ENCODE data around the gene DNAI2.

The DNAI2 gene

DNA sequence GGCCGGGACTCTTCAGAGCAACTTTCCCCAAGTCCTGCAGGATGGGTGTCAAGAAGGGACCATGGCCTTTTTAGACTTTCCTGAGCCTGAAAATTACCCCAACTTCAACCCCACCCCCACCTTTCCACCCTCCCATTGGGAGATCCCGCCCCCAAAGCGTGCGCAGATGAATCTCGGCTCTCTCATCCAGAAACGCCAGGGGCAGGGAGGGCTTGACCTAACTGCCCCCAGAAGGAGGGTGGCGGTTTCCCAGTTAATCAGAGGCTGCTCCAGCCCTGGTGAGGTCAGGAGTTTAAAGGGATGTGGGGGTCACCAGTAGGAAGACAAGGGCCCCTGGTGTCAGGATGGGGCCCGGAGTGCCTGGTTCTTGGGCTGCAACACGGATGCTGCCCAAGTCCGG is 52.5 kb downstream of the DNAI2 start:
- no peak overlapping the region for H3K27ac ChIP-seq (ENCODE audit: low read depth, low read length, severe bottlenecking)
- H3K36me3 ChIP-seq (ENCODE audit: control insufficient read depth, insufficient read depth, low read length) = no peaks in the 10 kb centered on the region
- H3K4me1 ChIP-seq (ENCODE audit: control insufficient read depth, insufficient read depth, low read length, poor library complexity, severe bottlenecking) = peaks cover 8% of the 10 kb centered on the region
- WGBS, 2 experiments (ENCODE audit: insufficient coverage in 2 of 2) = 20 to 37% methylated on average over 6 to 10 of the region's 10 CpGs
- no peaks in the 10 kb centered on the region for H3K9me3 ChIP-seq (ENCODE audit: control insufficient read depth, low read length)
- H3K4me3 ChIP-seq (ENCODE audit: extremely low read depth, insufficient read depth, low read length, poor library complexity, severe bottlenecking) = peak overlapping the region; percentile 25

DNA sequence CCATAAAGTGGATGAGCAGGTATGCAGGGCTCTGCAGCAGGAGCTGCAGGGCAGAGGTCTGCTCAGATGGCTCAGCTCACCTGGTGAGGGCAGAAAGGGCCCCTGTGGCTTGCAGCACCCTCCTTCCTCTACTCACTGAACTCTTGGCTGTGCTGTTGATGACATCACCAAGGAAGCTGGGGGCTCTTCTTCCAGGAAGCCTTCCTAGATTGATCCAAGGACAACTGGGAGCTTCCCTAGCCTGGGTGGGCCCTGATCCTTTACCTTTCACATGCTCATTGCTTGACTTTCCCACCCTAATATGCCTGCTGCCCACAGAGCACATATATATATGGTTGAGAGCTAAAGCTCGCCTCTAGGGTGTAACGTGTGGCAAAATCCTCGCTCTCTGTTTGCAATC is 54.5 kb downstream of the DNAI2 start:
- Histone ChIP-seq H3K9me3 (ENCODE audit: control insufficient read depth, low read length) (no peaks in the 10 kb centered on the region), H3K4me3 (ENCODE audit: extremely low read depth, insufficient read depth, low read length, poor library complexity, severe bottlenecking) (no peak overlapping the region), H3K4me1 (ENCODE audit: control insufficient read depth, insufficient read depth, low read length, poor library complexity, severe bottlenecking) (peaks cover 10% of the 10 kb centered on the region), H3K27ac (ENCODE audit: low read depth, low read length, severe bottlenecking) (no peak overlapping the region), H3K36me3 (ENCODE audit: control insufficient read depth, insufficient read depth, low read length) (no peaks in the 10 kb centered on the region)
- 93 to 100% methylated on average over 1 to 3 of the region's 3 CpGs for WGBS, 2 experiments (ENCODE audit: insufficient coverage in 2 of 2)

DNA sequence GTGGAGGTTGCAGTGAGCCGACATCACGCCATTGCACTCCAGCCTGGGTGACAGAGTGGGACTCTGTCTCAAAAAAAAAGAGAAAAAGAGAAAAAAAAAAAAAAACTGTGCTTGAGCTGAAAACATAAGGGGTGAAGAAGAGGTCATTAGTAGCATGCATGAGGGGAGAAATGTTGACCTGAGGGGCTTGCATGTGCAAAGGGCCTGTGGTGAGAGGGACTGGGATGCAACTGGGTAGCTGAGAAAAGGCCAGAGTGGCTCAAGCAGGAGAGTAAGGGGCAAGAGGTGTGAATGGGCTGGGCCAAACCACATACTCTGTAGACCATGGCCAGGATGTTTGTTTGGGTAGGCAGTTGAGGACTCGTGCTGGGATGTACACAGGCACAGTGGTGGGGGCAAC is 55.3 kb downstream of the DNAI2 start:
- H3K4me1 ChIP-seq (ENCODE audit: control insufficient read depth, insufficient read depth, low read length, poor library complexity, severe bottlenecking) = peaks cover 10% of the 10 kb centered on the region
- no peak overlapping the region for H3K27ac ChIP-seq (ENCODE audit: low read depth, low read length, severe bottlenecking)
- no peaks in the 10 kb centered on the region for H3K9me3 ChIP-seq (ENCODE audit: control insufficient read depth, low read length)
- no peaks in the 10 kb centered on the region for H3K36me3 ChIP-seq (ENCODE audit: control insufficient read depth, insufficient read depth, low read length)
- H3K4me3 ChIP-seq (ENCODE audit: extremely low read depth, insufficient read depth, low read length, poor library complexity, severe bottlenecking) = no peak overlapping the region
- WGBS, 2 experiments (ENCODE audit: insufficient coverage in 2 of 2) = 94 to 100% methylated on average over 3 of the region's 3 CpGs

DNA sequence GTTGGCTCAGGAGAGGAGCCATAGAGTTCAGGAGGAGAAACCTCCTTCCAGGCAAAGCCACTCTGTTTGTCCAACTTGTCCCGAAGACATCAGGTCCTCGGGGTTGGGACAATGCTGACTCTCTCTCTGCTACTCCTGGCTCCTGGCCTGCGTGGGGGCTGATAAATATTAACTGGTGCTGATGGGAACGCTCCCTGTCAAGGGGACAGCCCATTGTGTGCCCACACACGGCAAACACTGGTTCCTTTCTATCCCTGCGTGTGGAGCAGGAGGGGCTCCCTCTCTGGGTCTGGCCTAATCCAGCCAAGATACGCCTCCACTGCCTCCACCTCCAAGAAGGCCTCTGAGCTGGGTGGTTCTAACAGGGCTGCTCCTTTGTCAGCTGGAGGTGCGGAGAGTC is 56.4 kb downstream of the DNAI2 start:
- Histone ChIP-seq H3K27ac (ENCODE audit: low read depth, low read length, severe bottlenecking) (no peak overlapping the region), H3K9me3 (ENCODE audit: control insufficient read depth, low read length) (no peaks in the 10 kb centered on the region), H3K36me3 (ENCODE audit: control insufficient read depth, insufficient read depth, low read length) (no peaks in the 10 kb centered on the region), H3K4me3 (ENCODE audit: extremely low read depth, insufficient read depth, low read length, poor library complexity, severe bottlenecking) (no peak overlapping the region), H3K4me1 (ENCODE audit: control insufficient read depth, insufficient read depth, low read length, poor library complexity, severe bottlenecking) (peaks cover 10% of the 10 kb centered on the region)
- 88 to 91% methylated on average over 6 to 7 of the region's 8 CpGs for WGBS, 2 experiments (ENCODE audit: insufficient coverage in 2 of 2)

DNA sequence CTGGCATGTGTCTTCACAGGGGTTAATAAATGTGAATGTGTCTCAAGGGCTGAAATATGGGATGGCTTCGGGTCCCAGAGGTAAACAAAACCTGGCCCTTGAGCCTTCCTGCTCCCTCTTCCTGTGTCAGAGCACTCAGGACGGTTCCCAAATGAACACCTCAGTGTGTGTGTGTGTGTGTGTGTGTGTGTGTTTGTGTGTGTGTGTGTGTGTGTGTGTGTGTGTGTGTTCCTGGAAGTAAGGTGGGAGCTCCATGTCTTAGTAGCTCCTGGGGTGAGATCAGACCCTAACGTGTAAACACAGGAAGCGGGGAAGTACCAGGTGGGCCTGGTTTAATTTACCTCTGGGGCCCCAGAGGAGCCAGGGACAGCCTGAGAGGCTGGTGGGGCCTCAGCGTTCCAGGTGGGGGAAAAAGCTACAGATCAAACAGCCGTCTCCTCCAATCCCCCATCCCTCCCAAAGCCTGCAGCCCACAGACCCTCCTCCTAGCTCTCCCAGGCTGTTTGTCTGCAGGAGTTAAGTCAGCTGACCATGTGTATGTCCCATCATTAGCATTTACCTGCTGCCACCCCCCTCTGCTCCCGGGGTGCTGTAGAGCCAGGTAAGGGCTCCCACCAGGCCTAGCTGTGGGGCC is 58.1 kb downstream of the DNAI2 start:
- peaks cover 2% of the 10 kb centered on the region for H3K4me1 ChIP-seq (ENCODE audit: control insufficient read depth, insufficient read depth, low read length, poor library complexity, severe bottlenecking)
- H3K27ac ChIP-seq (ENCODE audit: low read depth, low read length, severe bottlenecking) = no peak overlapping the region
- 63 to 76% methylated on average over 5 of the region's 7 CpGs for WGBS, 2 experiments (ENCODE audit: insufficient coverage in 2 of 2)
- no peaks in the 10 kb centered on the region for H3K9me3 ChIP-seq (ENCODE audit: control insufficient read depth, low read length)
- H3K4me3 ChIP-seq (ENCODE audit: extremely low read depth, insufficient read depth, low read length, poor library complexity, severe bottlenecking) = no peak overlapping the region
- no peaks in the 10 kb centered on the region for H3K36me3 ChIP-seq (ENCODE audit: control insufficient read depth, insufficient read depth, low read length)

DNA sequence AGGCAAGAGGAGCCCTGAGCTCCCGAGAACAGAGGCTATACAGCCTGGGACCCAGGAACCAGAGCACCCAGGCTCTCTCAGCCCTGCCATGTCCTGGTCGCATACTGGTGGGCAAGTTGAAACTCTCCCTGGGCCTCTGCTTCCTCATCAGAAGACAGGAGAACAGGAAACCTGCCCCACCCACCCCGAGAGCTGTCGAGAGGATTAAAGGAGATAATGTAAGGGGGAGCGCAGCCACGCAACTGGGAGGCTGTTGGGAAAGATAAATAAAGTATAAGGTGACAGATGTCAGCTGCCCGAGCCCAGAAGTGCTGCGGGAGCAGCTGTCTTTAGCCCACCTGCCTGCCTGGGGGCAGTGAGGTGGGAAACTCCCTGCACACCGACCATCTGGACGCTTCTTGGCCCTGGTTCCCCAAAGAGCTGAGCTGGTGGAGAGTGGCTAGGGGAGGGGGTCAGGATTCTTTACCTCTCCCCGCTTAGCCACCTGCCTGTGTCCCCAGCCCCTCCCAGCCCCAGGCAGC is 58.8 kb downstream of the DNAI2 start:
- Histone ChIP-seq H3K9me3 (ENCODE audit: control insufficient read depth, low read length) (no peaks in the 10 kb centered on the region), H3K27ac (ENCODE audit: low read depth, low read length, severe bottlenecking) (no peak overlapping the region)
- WGBS, 2 experiments (ENCODE audit: insufficient coverage in 2 of 2) = 66 to 72% methylated on average over 7 of the region's 11 CpGs

DNA sequence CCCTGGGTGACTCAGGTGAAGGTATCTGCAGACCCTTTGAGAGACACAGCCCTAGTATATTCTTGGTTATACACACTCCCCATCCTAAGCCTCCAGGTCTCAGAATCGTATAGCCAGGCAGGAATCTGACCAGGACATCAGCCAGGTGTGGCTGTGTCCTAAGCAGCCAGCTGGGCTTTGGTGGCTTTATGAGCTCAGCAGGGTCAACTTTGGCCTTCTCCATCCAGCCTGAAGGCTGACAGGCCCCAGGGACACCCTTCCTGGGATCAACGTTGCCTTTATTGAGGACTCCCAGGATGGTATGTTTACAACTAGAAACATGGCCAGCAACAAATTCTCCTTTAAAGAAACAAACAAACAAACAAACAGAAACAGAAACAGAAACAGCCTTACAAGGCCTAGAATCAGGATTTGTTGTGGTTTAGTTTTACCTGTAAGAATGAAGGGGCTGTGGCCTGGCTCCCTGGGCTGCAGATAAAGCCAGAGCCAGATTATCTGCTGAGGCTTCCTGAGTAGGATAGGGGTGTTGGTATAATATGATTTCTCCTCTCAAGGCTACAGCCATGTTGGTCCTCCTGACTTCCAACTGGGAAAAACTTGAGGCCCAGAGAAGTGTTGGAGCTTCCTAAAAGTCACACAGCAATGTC is 60.5 kb downstream of the DNAI2 start:
- Histone ChIP-seq H3K4me3 (ENCODE audit: extremely low read depth, insufficient read depth, low read length, poor library complexity, severe bottlenecking) (no peak overlapping the region), H3K27ac (ENCODE audit: low read depth, low read length, severe bottlenecking) (no peak overlapping the region), H3K4me1 (ENCODE audit: control insufficient read depth, insufficient read depth, low read length, poor library complexity, severe bottlenecking) (peaks cover 2% of the 10 kb centered on the region), H3K9me3 (ENCODE audit: control insufficient read depth, low read length) (no peaks in the 10 kb centered on the region), H3K36me3 (ENCODE audit: control insufficient read depth, insufficient read depth, low read length) (no peaks in the 10 kb centered on the region)
- 100% methylated on average over 1 of the region's 2 CpGs for WGBS, 2 experiments (ENCODE audit: insufficient coverage in 2 of 2)

More for the DNA sequence above, 58.8 kb downstream of the DNAI2 start:
- no peak overlapping the region for H3K4me3 ChIP-seq (ENCODE audit: extremely low read depth, insufficient read depth, low read length, poor library complexity, severe bottlenecking)
- peaks cover 2% of the 10 kb centered on the region for H3K4me1 ChIP-seq (ENCODE audit: control insufficient read depth, insufficient read depth, low read length, poor library complexity, severe bottlenecking)
- H3K36me3 ChIP-seq (ENCODE audit: control insufficient read depth, insufficient read depth, low read length) = no peaks in the 10 kb centered on the region

DNA sequence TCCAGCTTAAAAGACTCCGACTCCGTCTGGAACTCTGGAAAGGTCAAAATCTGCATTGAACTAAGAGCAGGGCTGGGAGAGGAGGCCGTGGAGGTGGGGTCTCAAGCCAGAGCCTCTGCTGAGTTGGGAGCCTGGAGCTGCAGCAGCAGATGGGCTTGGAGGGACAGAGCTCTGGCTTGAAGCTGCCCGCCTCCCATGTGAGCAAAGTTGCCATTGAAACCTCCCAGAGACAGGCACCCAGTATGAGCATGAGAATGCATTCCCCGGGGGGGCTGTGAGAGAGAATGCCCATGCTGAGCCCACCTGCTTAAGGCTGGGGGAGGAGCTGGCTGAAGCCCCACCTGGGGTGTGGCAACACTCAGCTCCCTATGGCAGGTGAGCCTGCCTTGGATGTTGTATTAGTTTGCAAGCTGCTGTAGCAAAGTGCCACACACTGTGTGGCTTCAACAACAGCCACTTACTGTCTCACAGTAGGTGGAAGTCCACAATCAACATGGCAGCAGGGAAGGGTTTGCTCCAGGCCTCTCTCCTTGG is 61.6 kb downstream of the DNAI2 start:
- WGBS, 2 experiments (ENCODE audit: insufficient coverage in 2 of 2) = 63 to 74% methylated on average over 5 of the region's 5 CpGs
- Histone ChIP-seq H3K4me3 (ENCODE audit: extremely low read depth, insufficient read depth, low read length, poor library complexity, severe bottlenecking) (no peak overlapping the region), H3K4me1 (ENCODE audit: control insufficient read depth, insufficient read depth, low read length, poor library complexity, severe bottlenecking) (peaks cover 2% of the 10 kb centered on the region), H3K9me3 (ENCODE audit: control insufficient read depth, low read length) (no peaks in the 10 kb centered on the region), H3K27ac (ENCODE audit: low read depth, low read length, severe bottlenecking) (no peak overlapping the region), H3K36me3 (ENCODE audit: control insufficient read depth, insufficient read depth, low read length) (no peaks in the 10 kb centered on the region)

DNA sequence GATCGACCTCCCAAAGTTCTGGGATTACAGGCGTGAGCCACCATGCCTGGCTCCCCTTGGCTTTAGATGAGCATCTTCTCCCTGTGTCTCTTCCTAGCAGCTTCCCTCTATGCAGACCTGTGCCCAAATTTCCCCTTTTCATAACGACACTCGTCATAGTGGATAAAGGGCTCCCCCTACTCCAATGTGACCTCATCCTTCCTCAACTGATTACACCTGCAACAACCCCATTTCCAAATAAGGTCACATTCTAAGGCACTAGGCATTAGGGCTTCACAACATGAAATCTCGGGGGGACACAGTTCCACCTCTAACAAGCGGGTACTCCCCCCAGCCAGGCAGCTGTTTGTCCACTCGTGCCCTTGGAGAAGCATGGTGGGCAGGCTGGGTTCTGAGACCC is 62.3 kb downstream of the DNAI2 start:
- Histone ChIP-seq H3K4me3 (ENCODE audit: extremely low read depth, insufficient read depth, low read length, poor library complexity, severe bottlenecking) (no peak overlapping the region), H3K4me1 (ENCODE audit: control insufficient read depth, insufficient read depth, low read length, poor library complexity, severe bottlenecking) (peaks cover 2% of the 10 kb centered on the region), H3K27ac (ENCODE audit: low read depth, low read length, severe bottlenecking) (no peak overlapping the region), H3K9me3 (ENCODE audit: control insufficient read depth, low read length) (no peaks in the 10 kb centered on the region), H3K36me3 (ENCODE audit: control insufficient read depth, insufficient read depth, low read length) (no peaks in the 10 kb centered on the region)
- WGBS, 2 experiments (ENCODE audit: insufficient coverage in 2 of 2) = 81 to 88% methylated on average over 7 of the region's 7 CpGs

DNA sequence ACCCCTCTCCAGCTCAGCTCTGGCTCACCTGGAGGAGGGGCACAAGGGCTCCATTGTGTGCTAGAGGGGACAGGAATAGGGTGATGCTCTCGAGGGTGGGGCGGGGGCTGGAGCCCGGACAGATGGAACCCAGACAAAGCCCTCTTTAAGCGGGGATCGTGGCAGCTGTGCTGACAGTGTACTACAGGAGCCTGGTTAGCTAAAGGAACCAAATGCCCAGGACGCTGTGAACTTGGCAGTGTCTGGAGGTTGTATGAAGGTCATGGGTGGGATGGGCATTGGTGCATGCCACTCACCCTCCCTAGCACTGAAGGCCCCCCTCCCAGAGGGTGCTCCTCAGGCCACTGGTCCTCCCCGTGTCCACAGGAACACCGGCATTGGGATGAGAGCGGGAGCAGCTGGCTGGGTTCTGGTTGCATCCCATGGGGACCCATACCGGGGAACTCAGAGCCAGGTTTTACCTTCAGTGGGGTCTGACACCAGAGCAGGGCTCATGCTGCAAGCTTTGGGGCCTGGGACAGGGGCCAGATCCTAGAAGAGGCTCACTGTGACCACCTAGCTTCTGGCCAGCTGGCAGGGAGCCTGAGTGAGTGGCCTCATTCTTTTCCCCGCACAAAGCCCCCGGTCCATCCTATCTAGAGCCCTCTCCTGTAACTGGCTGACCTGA is 63.9 kb downstream of the DNAI2 start:
- no peak overlapping the region for H3K4me3 ChIP-seq (ENCODE audit: extremely low read depth, insufficient read depth, low read length, poor library complexity, severe bottlenecking)
- no peaks in the 10 kb centered on the region for H3K36me3 ChIP-seq (ENCODE audit: control insufficient read depth, insufficient read depth, low read length)
- WGBS, 2 experiments (ENCODE audit: insufficient coverage in 2 of 2) = 87 to 94% methylated on average over 11 to 12 of the region's 12 CpGs
- H3K27ac ChIP-seq (ENCODE audit: low read depth, low read length, severe bottlenecking) = no peak overlapping the region
- no peaks in the 10 kb centered on the region for H3K9me3 ChIP-seq (ENCODE audit: control insufficient read depth, low read length)
- peaks cover under 1% of the 10 kb centered on the region for H3K4me1 ChIP-seq (ENCODE audit: control insufficient read depth, insufficient read depth, low read length, poor library complexity, severe bottlenecking)
